ENCODE measurements around the gene APOL6. TPM values are rescaled to one million over a fixed set of nuclear protein-coding genes. Genes with fewer than 3 reads are reported as not detected.

APOL6 gene
- total RNA-seq, 1 donor, result 51.8 TPM

DNA sequence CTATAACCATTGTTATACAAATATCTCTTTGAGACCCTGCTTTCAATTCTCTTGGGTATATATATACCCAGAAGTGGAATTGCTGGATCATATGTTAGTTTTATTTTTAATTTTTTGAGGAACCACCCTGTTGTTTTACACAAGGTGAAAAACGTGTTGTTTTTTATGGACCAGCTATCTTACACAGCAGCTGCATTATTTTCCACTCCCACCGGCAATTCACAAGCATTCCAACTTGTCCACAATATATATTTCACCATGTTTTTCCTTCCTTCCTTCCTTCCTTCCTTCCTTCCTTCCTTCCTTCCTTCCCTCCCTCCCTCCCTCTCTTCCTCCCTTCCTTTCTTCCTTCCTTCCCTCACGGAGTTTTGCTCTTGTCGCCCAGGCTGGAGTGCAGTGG, 63.1 kb downstream of the APOL6 start:
- no peak overlapping the region for H3K4me3 ChIP-seq (ENCODE audit: insufficient read depth, low read length)
- no peak overlapping the region for H3K27ac ChIP-seq (ENCODE audit: low read depth, low read length)
- no peak overlapping the region for H2AFZ ChIP-seq (ENCODE audit: low read length)
- H3K36me3 ChIP-seq (ENCODE audit: insufficient read depth, low read length), result no peaks in the 10 kb centered on the region
- peaks cover 6% of the 10 kb centered on the region for H3K4me1 ChIP-seq (ENCODE audit: insufficient read depth, low read length)
- H3K4me2 ChIP-seq (ENCODE audit: insufficient read depth, low read length), result no peak overlapping the region
- no peaks in the 10 kb centered on the region for H3K9me3 ChIP-seq (ENCODE audit: low read depth, low read length)
- no peak for DNase-seq (ENCODE audit: insufficient read length, low spot score, missing footprints)
- no peaks in the 10 kb centered on the region for H4K20me1 ChIP-seq (ENCODE audit: insufficient read depth, low read length)
- H3K79me2 ChIP-seq (ENCODE audit: insufficient read depth, low read length), result no peaks in the 10 kb centered on the region
- no peaks in the 10 kb centered on the region for H3K27me3 ChIP-seq (ENCODE audit: insufficient read depth, low read length)
- TF ChIP-seq, protein P1, sequence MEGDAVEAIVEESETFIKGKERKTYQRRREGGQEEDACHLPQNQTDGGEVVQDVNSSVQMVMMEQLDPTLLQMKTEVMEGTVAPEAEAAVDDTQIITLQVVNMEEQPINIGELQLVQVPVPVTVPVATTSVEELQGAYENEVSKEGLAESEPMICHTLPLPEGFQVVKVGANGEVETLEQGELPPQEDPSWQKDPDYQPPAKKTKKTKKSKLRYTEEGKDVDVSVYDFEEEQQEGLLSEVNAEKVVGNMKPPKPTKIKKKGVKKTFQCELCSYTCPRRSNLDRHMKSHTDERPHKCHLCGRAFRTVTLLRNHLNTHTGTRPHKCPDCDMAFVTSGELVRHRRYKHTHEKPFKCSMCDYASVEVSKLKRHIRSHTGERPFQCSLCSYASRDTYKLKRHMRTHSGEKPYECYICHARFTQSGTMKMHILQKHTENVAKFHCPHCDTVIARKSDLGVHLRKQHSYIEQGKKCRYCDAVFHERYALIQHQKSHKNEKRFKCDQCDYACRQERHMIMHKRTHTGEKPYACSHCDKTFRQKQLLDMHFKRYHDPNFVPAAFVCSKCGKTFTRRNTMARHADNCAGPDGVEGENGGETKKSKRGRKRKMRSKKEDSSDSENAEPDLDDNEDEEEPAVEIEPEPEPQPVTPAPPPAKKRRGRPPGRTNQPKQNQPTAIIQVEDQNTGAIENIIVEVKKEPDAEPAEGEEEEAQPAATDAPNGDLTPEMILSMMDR (IDR thresholded peaks at IDR 0.05; ENCODE audit: extremely low read depth, low read depth, low read length), result no peak

DNA sequence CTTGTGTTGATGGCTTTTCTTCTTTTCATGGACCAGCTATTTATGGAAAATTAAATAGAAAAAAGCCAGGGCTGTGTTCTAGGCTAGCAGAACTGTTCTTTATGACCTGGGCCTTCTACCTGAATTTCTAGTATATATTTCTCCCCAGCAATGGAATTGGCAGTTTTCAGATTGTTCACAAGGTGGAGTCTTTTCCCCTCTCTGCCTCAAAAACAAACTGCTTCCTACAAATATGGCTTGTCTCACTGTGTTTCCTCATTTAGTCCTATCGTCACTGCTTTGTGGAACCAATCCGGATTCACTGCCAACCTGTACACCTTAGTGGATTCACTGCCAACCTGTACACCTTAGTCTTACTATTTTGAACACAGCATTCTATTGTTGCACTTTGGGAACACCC, 64.4 kb downstream of the APOL6 start:
- peaks cover 6% of the 10 kb centered on the region for H3K4me1 ChIP-seq (ENCODE audit: insufficient read depth, low read length)
- no peak for DNase-seq (ENCODE audit: insufficient read length, low spot score, missing footprints)
- no peaks in the 10 kb centered on the region for H3K36me3 ChIP-seq (ENCODE audit: insufficient read depth, low read length)
- no peaks in the 10 kb centered on the region for H4K20me1 ChIP-seq (ENCODE audit: insufficient read depth, low read length)
- no peaks in the 10 kb centered on the region for H3K27me3 ChIP-seq (ENCODE audit: insufficient read depth, low read length)
- H3K4me2 ChIP-seq (ENCODE audit: insufficient read depth, low read length), result no peak overlapping the region
- H3K9me3 ChIP-seq (ENCODE audit: low read depth, low read length), result no peaks in the 10 kb centered on the region
- TF ChIP-seq, protein P1 (IDR thresholded peaks at IDR 0.05; ENCODE audit: extremely low read depth, low read depth, low read length), result no peak
- no peaks in the 10 kb centered on the region for H3K79me2 ChIP-seq (ENCODE audit: insufficient read depth, low read length)
- H3K27ac ChIP-seq (ENCODE audit: low read depth, low read length), result no peak overlapping the region
- H2AFZ ChIP-seq (ENCODE audit: low read length), result no peak overlapping the region
- no peak overlapping the region for H3K4me3 ChIP-seq (ENCODE audit: insufficient read depth, low read length)

DNA sequence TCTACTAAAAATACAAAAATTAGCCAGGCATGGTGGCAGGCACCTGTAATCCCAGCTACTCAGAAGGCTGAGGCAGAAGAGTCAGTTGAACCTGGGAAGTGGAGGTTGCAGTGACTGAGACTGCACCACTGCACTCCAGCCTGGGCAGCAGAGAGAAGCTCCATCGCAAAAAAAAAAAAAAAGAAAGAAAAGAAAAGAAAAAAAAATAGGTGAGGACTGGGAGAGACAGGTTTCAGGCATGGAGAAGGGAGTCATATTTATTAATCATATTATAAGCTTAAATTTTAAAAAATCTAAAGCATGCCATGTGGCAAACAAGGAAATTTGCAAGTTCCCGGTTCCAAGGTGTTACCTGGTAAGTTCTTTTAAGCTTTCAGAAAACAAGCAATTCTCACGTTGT, 69.3 kb downstream of the APOL6 start, which contains the start of gene APOL5:
Gene APOL5, plus strand, starts transcription at position 301 of the 400 bp plus-strand sequence. Its CDS starts 0 bp downstream, at position 301.
- Histone ChIP-seq H3K4me3 (ENCODE audit: insufficient read depth, low read length) (no peak within 1 kb of the TSS), H3K4me2 (ENCODE audit: insufficient read depth, low read length) (no peak within 1 kb of the TSS), H4K20me1 (ENCODE audit: insufficient read depth, low read length) (no peaks in the 10 kb centered on the region), H3K9me3 (ENCODE audit: low read depth, low read length) (no peaks in the 10 kb centered on the region), H3K27me3 (ENCODE audit: insufficient read depth, low read length) (no peaks in the 10 kb centered on the region), H2AFZ (ENCODE audit: low read length) (no peak within 1 kb of the TSS), H3K36me3 (ENCODE audit: insufficient read depth, low read length) (no peaks in the 10 kb centered on the region), H3K4me1 (ENCODE audit: insufficient read depth, low read length) (no peaks in the 10 kb centered on the region), H3K27ac (ENCODE audit: low read depth, low read length) (no peak within 1 kb of the TSS), H3K79me2 (ENCODE audit: insufficient read depth, low read length) (no peaks in the 10 kb centered on the region)
- DNase-seq (ENCODE audit: insufficient read length, low spot score, missing footprints), result no peak
- TF ChIP-seq, protein P1 (IDR thresholded peaks at IDR 0.05; ENCODE audit: extremely low read depth, low read depth, low read length), result no peak

Other genes starting within 250 kb of the APOL6 start
- gene MCM5, start 248.3 kb upstream of the APOL6 start, total RNA-seq, result 12.7 and 13.6 TPM in 2 replicates
- under 0.01 and 0.29 TPM in 2 replicates for gene RASD2, start 107.6 kb upstream of the APOL6 start, total RNA-seq
- gene MB, start 31.1 kb upstream of the APOL6 start, total RNA-seq, result 0.36 TPM in 1 of 2 replicates, not detected in the other
- gene APOL5, start 69.4 kb downstream of the APOL6 start, total RNA-seq, result not detected in 2 replicates